DND-41 (cell line): ENCODE measurements around the gene MICOS13.

Source experiments
- ATAC-seq: fragments of 200-7000 bp; cut with Tn5 transposase; 3 replicates; pipeline ENCODE4 v1.9.1; 2021; ENCODE audit warnings: low read depth; ENCODE audit not compliant: insufficient read depth
- DNase-seq: peaks from one replicate; pipeline ENCODE4 v3.0.0-alpha.2; 2020
- H2AFZ ChIP-seq: 2 replicates; pipeline ENCODE4 v1.6.0; 2012; ENCODE audit warnings: low read depth, low read length
- H3K27ac ChIP-seq: 2 replicates; pipeline ENCODE4 v1.5.1; 2012; ENCODE audit warnings: low read length, inconsistent platforms
- H3K27me3 ChIP-seq: fragments of 200-600 bp; sonication (generic); 2 replicates; pipeline ENCODE4 v1.6.0; 2012; ENCODE audit warnings: low read length, mild to moderate bottlenecking, inconsistent platforms; ENCODE audit not compliant: insufficient read depth, poor library complexity
- H3K36me3 ChIP-seq: 2 replicates; pipeline ENCODE4 v1.5.1; 2012; ENCODE audit warnings: low read length, inconsistent platforms; ENCODE audit not compliant: insufficient read depth
- H3K4me1 ChIP-seq: 2 replicates; pipeline ENCODE4 v1.5.1; 2012; ENCODE audit warnings: mild to moderate bottlenecking, low read length; ENCODE audit not compliant: insufficient read depth
- H3K4me2 ChIP-seq: 2 replicates; pipeline ENCODE4 v1.6.0; 2012; ENCODE audit warnings: mild to moderate bottlenecking, moderate library complexity, low read length, inconsistent platforms; ENCODE audit not compliant: insufficient read depth
- H3K4me3 ChIP-seq, 2 experiments: fragments of 200-600 bp in 1 of 2; shearing (Covaris generic) in 1 of 2; 2 replicates each; pipeline ENCODE4 v1.5.1; 2012 to 2016; ENCODE audit warnings: inconsistent platforms in 2 of 2, low read length in 2 of 2, mild to moderate bottlenecking in 2 of 2, low read depth in 1 of 2, moderate library complexity in 1 of 2
- H3K79me2 ChIP-seq: 2 replicates; pipeline ENCODE4 v1.6.0; 2012; ENCODE audit warnings: low read length, inconsistent platforms; ENCODE audit not compliant: insufficient read depth
- H3K9ac ChIP-seq: 2 replicates; pipeline ENCODE4 v1.6.0; 2012; ENCODE audit warnings: low read depth, mild to moderate bottlenecking, inconsistent platforms, low read length, moderate library complexity
- H3K9me3 ChIP-seq: 2 replicates; pipeline ENCODE4 v1.5.1; 2012; ENCODE audit warnings: low read length, moderate library complexity, mild to moderate bottlenecking, inconsistent platforms; ENCODE audit not compliant: insufficient read depth, severe bottlenecking
- H4K20me1 ChIP-seq: 2 replicates; pipeline ENCODE4 v1.6.0; 2012; ENCODE audit warnings: low read length; ENCODE audit not compliant: insufficient read depth
- EZH2 ChIP-seq: IDR thresholded peaks from 3 replicates; pipeline ENCODE4 v1.6.1; 2012; ENCODE audit warnings: borderline replicate concordance, low read depth, mild to moderate bottlenecking, moderate library complexity, low read length, inconsistent platforms; ENCODE audit not compliant: severe bottlenecking
- TF ChIP-seq, protein P1 (sequence below): IDR thresholded peaks from 2 replicates; pipeline ENCODE4 v1.5.1; 2012; ENCODE audit warnings: borderline replicate concordance, low read length, moderate library complexity, mild to moderate bottlenecking; ENCODE audit not compliant: poor library complexity, severe bottlenecking; ENCODE audit errors: extremely low read depth

The MICOS13 gene

GRCh38 chr19:5711713-5712161 lies 31.4 kb upstream of the MICOS13 start:
- no peaks in the 10 kb centered on the region for H3K9me3 ChIP-seq
- H4K20me1 ChIP-seq, result peaks cover 51% of the 10 kb centered on the region
- H3K79me2 ChIP-seq, result peaks cover 53% of the 10 kb centered on the region
- TF ChIP-seq, protein P1, sequence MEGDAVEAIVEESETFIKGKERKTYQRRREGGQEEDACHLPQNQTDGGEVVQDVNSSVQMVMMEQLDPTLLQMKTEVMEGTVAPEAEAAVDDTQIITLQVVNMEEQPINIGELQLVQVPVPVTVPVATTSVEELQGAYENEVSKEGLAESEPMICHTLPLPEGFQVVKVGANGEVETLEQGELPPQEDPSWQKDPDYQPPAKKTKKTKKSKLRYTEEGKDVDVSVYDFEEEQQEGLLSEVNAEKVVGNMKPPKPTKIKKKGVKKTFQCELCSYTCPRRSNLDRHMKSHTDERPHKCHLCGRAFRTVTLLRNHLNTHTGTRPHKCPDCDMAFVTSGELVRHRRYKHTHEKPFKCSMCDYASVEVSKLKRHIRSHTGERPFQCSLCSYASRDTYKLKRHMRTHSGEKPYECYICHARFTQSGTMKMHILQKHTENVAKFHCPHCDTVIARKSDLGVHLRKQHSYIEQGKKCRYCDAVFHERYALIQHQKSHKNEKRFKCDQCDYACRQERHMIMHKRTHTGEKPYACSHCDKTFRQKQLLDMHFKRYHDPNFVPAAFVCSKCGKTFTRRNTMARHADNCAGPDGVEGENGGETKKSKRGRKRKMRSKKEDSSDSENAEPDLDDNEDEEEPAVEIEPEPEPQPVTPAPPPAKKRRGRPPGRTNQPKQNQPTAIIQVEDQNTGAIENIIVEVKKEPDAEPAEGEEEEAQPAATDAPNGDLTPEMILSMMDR, result no peak
- TF ChIP-seq EZH2, result no peak
- H2AFZ ChIP-seq, result no peak overlapping the region
- no peak for ATAC-seq
- no peak overlapping the region for H3K4me3 ChIP-seq
- peaks cover 75% of the 10 kb centered on the region for H3K36me3 ChIP-seq
- no peak overlapping the region for H3K4me2 ChIP-seq
- no peak overlapping the region for H3K9ac ChIP-seq
- no peak overlapping the region for H3K27ac ChIP-seq
- peaks cover 6% of the 10 kb centered on the region; the same call in 1 of the 2 replicates for H3K4me1 ChIP-seq
- no peaks in the 10 kb centered on the region for H3K27me3 ChIP-seq
- DNase-seq, result no peak

DNA sequence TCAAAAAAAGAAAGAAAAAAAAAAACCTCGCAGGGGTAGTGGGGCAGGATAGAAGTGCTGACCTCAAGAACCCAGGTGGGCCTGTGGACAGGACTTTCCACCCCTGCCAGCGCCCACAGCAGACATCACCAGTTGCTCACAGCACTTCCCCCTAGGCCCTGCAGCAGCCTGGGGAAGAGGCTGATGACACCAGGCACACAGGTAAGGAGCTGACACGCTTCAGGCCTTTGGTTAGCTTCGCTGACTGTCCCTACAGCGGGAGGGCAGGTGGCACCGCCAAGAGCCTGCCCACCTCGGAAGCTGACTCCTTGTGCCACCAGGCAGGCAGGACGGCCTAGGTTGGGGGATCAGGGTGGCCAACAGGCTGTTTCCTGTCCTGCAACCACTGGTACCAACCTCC lies 30.7 kb upstream of the MICOS13 start:
- no peaks in the 10 kb centered on the region for H3K27me3 ChIP-seq
- DNase-seq (no peak), ATAC-seq (no peak)
- no peak overlapping the region for H3K4me3 ChIP-seq
- H3K9me3 ChIP-seq, result no peaks in the 10 kb centered on the region
- no peak overlapping the region for H2AFZ ChIP-seq
- peaks cover 51% of the 10 kb centered on the region for H3K79me2 ChIP-seq
- H4K20me1 ChIP-seq, result peaks cover 45% of the 10 kb centered on the region
- TF ChIP-seq EZH2, result no peak
- no peak overlapping the region for H3K9ac ChIP-seq
- H3K27ac ChIP-seq, result no peak overlapping the region
- peaks cover 78% of the 10 kb centered on the region for H3K36me3 ChIP-seq
- no peak overlapping the region for H3K4me2 ChIP-seq
- peaks cover 3% of the 10 kb centered on the region; the same call in 1 of the 2 replicates for H3K4me1 ChIP-seq

DNA sequence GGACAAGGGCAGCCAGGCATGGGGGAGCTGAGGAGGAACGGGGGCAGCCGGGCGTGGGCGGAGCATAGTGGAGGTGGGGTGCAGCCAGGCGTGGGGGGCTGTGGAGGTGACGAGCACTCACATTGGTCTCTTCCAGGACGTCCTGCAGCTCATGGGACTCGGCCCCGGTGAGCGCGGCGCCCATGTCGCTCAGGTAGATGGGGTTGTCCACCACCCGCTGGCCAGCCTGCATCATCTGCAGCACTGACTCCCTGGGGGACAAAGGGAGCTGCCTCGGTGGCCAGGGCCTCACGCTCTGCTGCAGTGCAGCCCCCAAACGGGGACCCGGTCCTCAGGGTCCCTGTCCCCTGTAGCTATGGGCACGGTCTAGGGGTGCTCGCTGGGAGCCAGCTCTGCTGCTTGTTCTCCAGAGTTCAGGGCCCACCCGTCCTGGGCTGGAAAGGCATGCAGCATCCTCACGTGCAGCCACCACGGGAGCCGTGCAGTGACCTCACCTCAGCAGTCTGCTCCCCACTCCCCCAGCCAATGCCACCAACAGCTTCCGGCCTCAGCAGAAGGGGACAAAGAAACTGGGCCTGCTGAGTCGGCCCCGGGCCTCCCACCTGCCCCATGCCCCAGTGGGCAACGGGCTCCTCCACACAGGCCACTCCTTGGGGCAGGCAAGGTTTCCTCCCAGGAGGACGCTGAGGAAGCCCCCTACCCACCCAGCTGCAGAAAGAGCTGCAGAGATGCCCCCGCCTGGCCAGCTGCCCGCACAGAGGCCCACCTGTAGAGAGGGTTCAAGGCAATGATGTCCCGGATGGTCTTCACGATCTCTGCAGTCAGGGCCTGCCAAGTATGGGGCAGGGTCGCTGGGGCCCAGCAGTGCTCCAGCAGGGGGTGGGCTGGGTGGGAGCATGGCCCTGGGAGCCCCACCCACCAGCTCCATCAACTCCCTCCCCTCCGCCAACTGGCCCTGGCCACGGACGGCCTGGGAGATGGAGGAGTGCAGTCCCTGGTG lies 27.6 kb upstream of the MICOS13 start:
- Histone ChIP-seq H3K4me3 (no peak overlapping the region), H3K27me3 (no peaks in the 10 kb centered on the region), H3K4me2 (no peak overlapping the region), H3K9me3 (no peaks in the 10 kb centered on the region), H3K36me3 (peaks cover 90% of the 10 kb centered on the region), H4K20me1 (peaks cover 39% of the 10 kb centered on the region), H2AFZ (no peak overlapping the region), H3K27ac (no peak overlapping the region), H3K9ac (no peak overlapping the region), H3K4me1 (no peaks in the 10 kb centered on the region), H3K79me2 (peaks cover 42% of the 10 kb centered on the region)
- TF ChIP-seq EZH2, result no peak
- TF ChIP-seq, protein P1, result no peak
- no peak; the same call in 2 of the 3 replicates for ATAC-seq
- DNase-seq, result no peak

DNA sequence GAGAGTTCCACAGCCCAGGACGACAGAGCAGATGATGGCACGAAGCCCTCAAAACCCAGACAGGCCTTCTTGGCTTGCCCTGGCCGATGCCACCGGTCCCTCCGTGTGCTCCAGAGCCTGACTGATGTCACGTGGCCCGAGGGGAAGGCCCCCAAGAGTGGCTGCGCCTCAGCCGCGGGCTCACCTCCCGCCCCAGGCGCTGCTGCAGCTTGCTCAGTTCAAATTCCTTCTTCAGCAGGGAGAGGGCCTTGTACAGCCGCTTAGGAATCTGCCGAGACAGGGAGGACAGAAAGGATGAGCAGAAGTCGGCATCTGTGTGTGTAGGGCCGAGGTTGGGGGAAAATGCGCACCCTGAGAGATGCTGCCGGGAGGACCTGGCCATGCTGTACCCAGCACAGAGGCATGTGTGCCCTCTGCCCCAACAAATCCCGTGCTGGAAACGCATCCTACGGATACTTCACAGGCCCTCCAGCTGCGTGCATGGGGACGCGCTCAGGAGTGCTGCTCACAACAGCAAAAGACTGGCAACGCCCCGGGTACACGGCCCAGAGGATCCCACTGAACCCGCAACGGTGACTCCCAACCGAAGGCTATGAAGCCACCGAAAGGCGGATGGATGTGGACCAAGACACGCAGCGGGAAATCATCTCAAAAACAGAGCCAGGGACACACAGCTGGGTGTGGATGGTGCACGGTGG lies 26.7 kb upstream of the MICOS13 start:
- no peaks in the 10 kb centered on the region for H3K9me3 ChIP-seq
- no peaks in the 10 kb centered on the region for H3K4me1 ChIP-seq
- H4K20me1 ChIP-seq, result peaks cover 33% of the 10 kb centered on the region
- H3K4me3 ChIP-seq, result no peak overlapping the region
- peaks cover 82% of the 10 kb centered on the region for H3K36me3 ChIP-seq
- no peaks in the 10 kb centered on the region for H3K27me3 ChIP-seq
- H3K27ac ChIP-seq, result no peak overlapping the region
- H2AFZ ChIP-seq, result no peak overlapping the region
- H3K79me2 ChIP-seq, result peaks cover 37% of the 10 kb centered on the region
- H3K4me2 ChIP-seq, result no peak overlapping the region
- H3K9ac ChIP-seq, result no peak overlapping the region
- no peak for DNase-seq
- no peak for ATAC-seq
- TF ChIP-seq, protein P1, result no peak
- TF ChIP-seq EZH2, result no peak
